IMR-90 (cell line): Measurements from ENCODE around the gene GINS1. TPM values are rescaled to one million over a fixed set of nuclear protein-coding genes. Genes with fewer than 3 reads are reported as not detected.

Source experiments
- ATAC-seq: fragments of 200-7000 bp; cut with Tn5 transposase; 2 replicates; pipeline ENCODE4 v1.9.1; 2020; ENCODE audit warnings: low read depth, mild to moderate bottlenecking, moderate library complexity
- BruUV-seq: library from RNA; stranded (reverse); fragments of 400-500 nt; replicated peaks from 2 replicates; lab custom pipeline; 2021; lab: Mats Ljungman, UMichigan
- CTCF ChIA-PET: fragments of 300-600 bp; formaldehyde crosslinking; extraction: SDS; loops from one replicate; lab custom pipeline; 2021; ENCODE audit warnings: antibody characterized with exemption; lab: Yijun Ruan, JAX
- POLR2A ChIA-PET: fragments of 300-600 bp; sonication (Branson Sonifier 250); formaldehyde crosslinking; loops from one replicate; lab custom pipeline; 2022; ENCODE audit warnings: antibody characterized with exemption; ENCODE audit not compliant: unreplicated experiment; lab: Charles Lee
- DNase-seq: peaks from one replicate; pipeline ENCODE4 v3.0.0; 2013
- H2AFZ ChIP-seq: replicated peaks from 2 replicates; pipeline ENCODE3; 2013; ENCODE audit warnings: low read length, mild to moderate bottlenecking; ENCODE audit not compliant: poor library complexity
- H2AK5ac ChIP-seq: 2 replicates; pipeline ENCODE4 v1.6.1; 2013; ENCODE audit warnings: low read depth, low read length, inconsistent platforms
- H2AK9ac ChIP-seq: replicated peaks from 2 replicates; pipeline ENCODE3; 2013; ENCODE audit warnings: mild to moderate bottlenecking, low read depth, low read length, moderate library complexity; ENCODE audit not compliant: poor library complexity
- H2BK120ac ChIP-seq: 2 replicates; pipeline ENCODE4 v1.6.1; 2013; ENCODE audit warnings: low read depth, low read length, inconsistent platforms
- H2BK15ac ChIP-seq: 3 replicates; pipeline ENCODE4 v1.6.1; 2013; ENCODE audit warnings: low read depth, low read length, inconsistent platforms
- H2BK20ac ChIP-seq: 2 replicates; pipeline ENCODE4 v1.6.1; 2013; ENCODE audit warnings: low read depth, mild to moderate bottlenecking, inconsistent platforms, low read length, moderate library complexity
- H2BK5ac ChIP-seq: 2 replicates; pipeline ENCODE4 v1.6.1; 2013; ENCODE audit warnings: mild to moderate bottlenecking, low read depth, low read length, inconsistent platforms; ENCODE audit not compliant: poor library complexity, severe bottlenecking
- H3K14ac ChIP-seq: replicated peaks from 2 replicates; pipeline ENCODE4 v1.6.1; 2013; ENCODE audit warnings: low read depth, low read length, inconsistent platforms
- H3K18ac ChIP-seq: 2 replicates; pipeline ENCODE4 v1.6.1; 2013; ENCODE audit warnings: low read depth, low read length, control low read depth
- H3K23ac ChIP-seq: 2 replicates; pipeline ENCODE4 v1.6.1; 2013; ENCODE audit warnings: low read depth, low read length, inconsistent platforms
- H3K27ac ChIP-seq: 2 replicates; pipeline ENCODE4 v1.5.1; 2013; ENCODE audit warnings: mild to moderate bottlenecking, control low read depth, low read length; ENCODE audit not compliant: insufficient read depth
- H3K27me3 ChIP-seq: 2 replicates; pipeline ENCODE4 v1.6.1; 2013; ENCODE audit warnings: low read length; ENCODE audit not compliant: control insufficient read depth, insufficient read depth
- H3K36me3 ChIP-seq: 2 replicates; pipeline ENCODE4 v1.6.1; 2013; ENCODE audit warnings: low read length, mixed read lengths; ENCODE audit not compliant: control insufficient read depth, insufficient read depth
- H3K4ac ChIP-seq: 2 replicates; pipeline ENCODE4 v1.6.1; 2013; ENCODE audit warnings: low read depth, low read length, inconsistent platforms
- H3K4me1 ChIP-seq: 2 replicates; pipeline ENCODE4 v1.6.1; 2013; ENCODE audit warnings: low read length, mixed read lengths; ENCODE audit not compliant: control insufficient read depth, insufficient read depth
- H3K4me2 ChIP-seq: 2 replicates; pipeline ENCODE4 v1.6.1; 2013; ENCODE audit warnings: low read depth, mild to moderate bottlenecking, control low read depth, low read length, moderate library complexity
- H3K4me3 ChIP-seq: 2 replicates; pipeline ENCODE4 v1.5.1; 2013; ENCODE audit warnings: low read depth, mild to moderate bottlenecking, control low read depth, low read length, moderate library complexity; ENCODE audit not compliant: insufficient read depth
- H3K56ac ChIP-seq: 2 replicates; pipeline ENCODE4 v1.6.1; 2013; ENCODE audit warnings: low read length, inconsistent platforms; ENCODE audit not compliant: insufficient read depth; ENCODE audit errors: extremely low read depth
- H3K79me1 ChIP-seq, 2 experiments: 2 replicates each; pipeline ENCODE4 v1.6.1; 2013; ENCODE audit warnings: low read length in 2 of 2, inconsistent platforms in 1 of 2, low read depth in 1 of 2
- H3K9ac ChIP-seq: 2 replicates; pipeline ENCODE4 v1.6.1; 2013; ENCODE audit warnings: low read depth, low read length, control low read depth
- H3K9me1 ChIP-seq: 2 replicates; pipeline ENCODE4 v1.6.1; 2013; ENCODE audit warnings: low read length, inconsistent platforms; ENCODE audit not compliant: insufficient read depth
- H3K9me3 ChIP-seq: 2 replicates; pipeline ENCODE4 v1.6.1; 2013; ENCODE audit warnings: low read length; ENCODE audit not compliant: control insufficient read depth, insufficient read depth
- H4K20me1 ChIP-seq: 2 replicates; pipeline ENCODE4 v1.6.1; 2013; ENCODE audit warnings: low read length, inconsistent platforms; ENCODE audit not compliant: insufficient read depth
- H4K5ac ChIP-seq: 2 replicates; pipeline ENCODE4 v1.6.1; 2013; ENCODE audit warnings: mild to moderate bottlenecking, low read depth, low read length, control low read depth
- H4K8ac ChIP-seq, 2 experiments: 2 replicates each; pipeline ENCODE4 v1.6.1; 2013; ENCODE audit warnings: low read depth in 2 of 2, low read length in 2 of 2, control low read depth in 1 of 2, inconsistent platforms in 1 of 2
- H4K91ac ChIP-seq: 2 replicates; pipeline ENCODE4 v1.6.1; 2013; ENCODE audit warnings: low read depth, low read length, inconsistent platforms; ENCODE audit not compliant: insufficient read depth
- CEBPB ChIP-seq: IDR thresholded peaks from 2 replicates; pipeline ENCODE4 v1.6.1; 2012; ENCODE audit warnings: low read depth, low read length, improper control_type of control experiment
- CTCF ChIP-seq: conservative IDR thresholded peaks from 2 replicates; pipeline ENCODE4 v1.5.1; 2012; ENCODE audit warnings: mild to moderate bottlenecking, low read depth, low read length, improper control_type of control experiment
- ELK1 ChIP-seq: fragments of 150-350 bp; IDR thresholded peaks from 2 replicates; pipeline ENCODE4 v1.6.1; 2016; ENCODE audit warnings: low read depth, mild to moderate bottlenecking, low read length, moderate library complexity, borderline replicate concordance
- FOS ChIP-seq: fragments of 150-350 bp; IDR thresholded peaks from 2 replicates; pipeline ENCODE4 v1.6.1; 2016; ENCODE audit warnings: low read depth, low read length
- MAFK ChIP-seq: IDR thresholded peaks from 2 replicates; pipeline ENCODE4 v1.6.1; 2012; ENCODE audit warnings: low read depth, low read length, improper control_type of control experiment
- MAZ ChIP-seq: IDR thresholded peaks from 2 replicates; pipeline ENCODE4 v1.6.1; 2012; ENCODE audit warnings: low read depth, mild to moderate bottlenecking, low read length, improper control_type of control experiment, moderate library complexity, borderline replicate concordance
- MXI1 ChIP-seq: IDR thresholded peaks from 2 replicates; pipeline ENCODE4 v1.6.1; 2012; ENCODE audit warnings: low read depth, mild to moderate bottlenecking, low read length, moderate library complexity, borderline replicate concordance
- RAD21 ChIP-seq: IDR thresholded peaks from 2 replicates; pipeline ENCODE4 v1.6.1; 2012; ENCODE audit warnings: low read length, improper control_type of control experiment
- RCOR1 ChIP-seq: IDR thresholded peaks from 2 replicates; pipeline ENCODE4 v1.6.1; 2012; ENCODE audit warnings: mild to moderate bottlenecking, low read length, improper control_type of control experiment; ENCODE audit not compliant: insufficient replicate concordance
- RFX5 ChIP-seq: IDR thresholded peaks from 2 replicates; pipeline ENCODE4 v1.8.0; 2012; ENCODE audit warnings: low read depth, mild to moderate bottlenecking, low read length, moderate library complexity
- SMC3 ChIP-seq: fragments of 150-350 bp; IDR thresholded peaks from 2 replicates; pipeline ENCODE4 v1.6.1; 2016; ENCODE audit warnings: low read depth, mild to moderate bottlenecking, antibody characterized with exemption, low read length, moderate library complexity
- USF2 ChIP-seq: fragments of 150-350 bp; IDR thresholded peaks from 2 replicates; pipeline ENCODE4 v1.6.1; 2017; ENCODE audit warnings: mild to moderate bottlenecking, antibody characterized with exemption, low read length, low read depth
- WGBS, 2 experiments: methylation state at CpG; one replicate each; pipeline versions ENCODE4 v1.1.5 to v1.1.7; 2013; ENCODE audit warnings: missing lambda C conversion rate in 2 of 2; ENCODE audit not compliant: insufficient read length in 1 of 2; ENCODE audit errors: extremely low coverage in 2 of 2; 5-methylcytosine and 5-hydroxymethylcytosine counted together
- dilution Hi-C: fragments of 300-500 bp; cut with HindIII; formaldehyde crosslinking; loops from one replicate; pipeline ENCODE4 v1.14.3; 2018; ENCODE audit warnings: low sequenced_read_pairs; ENCODE audit not compliant: unreplicated experiment
- in situ Hi-C: fragments of 300-500 bp; cut with MboI; formaldehyde crosslinking; loops from 3 replicates; pipeline ENCODE4 v1.14.3; 2019; ENCODE audit warnings: low sequenced_read_pairs, inconsistent platforms, mixed read lengths
- intact Hi-C: fragments of 100-400 bp; cut with micrococcal nuclease; formaldehyde crosslinking; loops from 2 replicates; pipeline ENCODE4 v1.10.0; 2022
- polyA plus RNA-seq, 3 experiments: library from polyadenylated mRNA; depleted of rRNA; stranded (reverse); fragments of >200 nt; gene quantifications; 2 replicates each; pipeline ENCODE4 v1.2.3, GENCODE V29; 2012; ENCODE audit warnings: low replicate concordance in 1 of 3
- total RNA-seq: library from RNA; depleted of rRNA; stranded (reverse); fragments of >200 nt; gene quantifications from 2 replicates; pipeline ENCODE4 v1.2.3, GENCODE V29; 2012

Gene GINS1
- total and polyA plus RNA-seq, 2 of the 4 experiments (the other 2 are of a cell fraction): 4.9 to 6.6 TPM

- Histone ChIP-seq H2BK20ac (0 out of 2 replicates have a peak overlapping the region, but pooled peaks have one; percentile 33), H2AK9ac (no peak overlapping the region), H4K20me1 (peaks cover 32% of the 10 kb centered on the region), H2AK5ac (peak overlapping the region; percentile 68), H2BK15ac (no peak overlapping the region), H3K4me2 (peak overlapping the region; percentile 56; the same call in 1 of the 2 replicates), H3K36me3 (0 out of 2 replicates have a peak, but pooled peaks cover under 1% of the 10 kb centered on the region), H2BK120ac (no peak overlapping the region), H3K4me1 (peaks cover 10% of the 10 kb centered on the region), H2AFZ (no peak overlapping the region), H4K5ac (no peak overlapping the region), H3K23ac (peak overlapping the region; percentile 17; the same call in 1 of the 2 replicates), H3K18ac (no peak overlapping the region; the same call in 1 of the 2 replicates), H3K56ac (no peak overlapping the region), H4K91ac (no peak overlapping the region), H3K9me1 (peaks cover 25% of the 10 kb centered on the region), H3K4me3 (no peak overlapping the region), H3K27me3 (no peaks in the 10 kb centered on the region), H3K27ac (no peak overlapping the region), H3K9me3 (peaks cover 8% of the 10 kb centered on the region), H3K4ac (peak overlapping the region; percentile 31; the same call in 1 of the 2 replicates), H3K79me1 (peaks cover 41 to 87% of the 10 kb centered on the region in 2 experiments), H3K14ac (no peak overlapping the region), H3K9ac (no peak overlapping the region), H2BK5ac (peak overlapping the region; percentile 37), H4K8ac (no peak overlapping the region)
- intact Hi-C loops (no loop called here), dilution Hi-C loops (no loop called here), in situ Hi-C loops (loop anchor here (25.0 kb wide), 1 partner anchor 740 kb away; no protein-coding TSS in a partner anchor)
- ChIA-PET POLR2A (no interaction called here), CTCF (no interaction called here)
- ATAC-seq (no peak), DNase-seq (no peak)
- BruUV-seq: no TSS peak
- no peak for TF ChIP-seq USF2
- no peak for TF ChIP-seq CTCF
- no peak for TF ChIP-seq MAFK
- no peak for TF ChIP-seq FOS
- no peak for TF ChIP-seq RFX5
- no peak for TF ChIP-seq RCOR1
- no peak for TF ChIP-seq RAD21
- no peak for TF ChIP-seq MAZ
- no peak for TF ChIP-seq MXI1
- TF ChIP-seq CEBPB: no peak
- no peak for TF ChIP-seq SMC3
- TF ChIP-seq ELK1: no peak
- no CpG with 5 or more reads among the region's 2 CpGs for WGBS, 2 experiments
Measured at GRCh38 chr20:25376886-25377285, 30.6 kb upstream of the GINS1 start.
